Panc1 (cell line): ENCODE measurements around the gene SETX. TPM values are rescaled to one million over a fixed set of nuclear protein-coding genes. Genes with fewer than 3 reads are reported as not detected.

ENCODE experiments used
- ATAC-seq: fragments of 200-7000 bp; cut with Tn5 transposase; 2 replicates; pipeline ENCODE4 v1.9.1; 2020; ENCODE audit warnings: mild to moderate bottlenecking, moderate library complexity
- BruUV-seq: library from RNA; stranded (reverse); fragments of 400-500 nt; replicated peaks from 2 replicates; lab custom pipeline; 2021; lab: Mats Ljungman, UMichigan
- CTCF ChIA-PET: fragments of 300-600 bp; sonication (Branson Sonifier 250); formaldehyde crosslinking; loops from one replicate; lab custom pipeline; 2022; ENCODE audit warnings: antibody characterized with exemption; lab: Charles Lee
- POLR2A ChIA-PET: fragments of 300-600 bp; sonication (Branson Sonifier 250); formaldehyde crosslinking; loops from one replicate; lab custom pipeline; 2022; ENCODE audit warnings: antibody characterized with exemption; lab: Charles Lee
- DNase-seq: peaks from one replicate; pipeline ENCODE4 v3.0.0-alpha.2; 2010; ENCODE audit warnings: low read depth, low spot score
- H3K27ac ChIP-seq: 2 replicates; pipeline ENCODE4 v1.5.1; 2011; ENCODE audit warnings: mild to moderate bottlenecking, low read length, inconsistent platforms
- H3K27me3 ChIP-seq: fragments of 200-500 bp; sonication (Bioruptor generic); 2 replicates; pipeline ENCODE4 v1.6.0; 2014; ENCODE audit warnings: low read length, inconsistent platforms; ENCODE audit not compliant: control insufficient read depth, insufficient read depth
- H3K36me3 ChIP-seq: fragments of 200-500 bp; sonication (Bioruptor generic); 2 replicates; pipeline ENCODE4 v1.5.1; 2014; ENCODE audit warnings: inconsistent platforms, mild to moderate bottlenecking, low read length, moderate library complexity; ENCODE audit not compliant: control insufficient read depth, insufficient read depth
- H3K4me1 ChIP-seq: 2 replicates; pipeline ENCODE4 v1.5.1; 2011; ENCODE audit warnings: inconsistent platforms, mild to moderate bottlenecking, low read length, moderate library complexity; ENCODE audit not compliant: control insufficient read depth, insufficient read depth
- H3K4me3 ChIP-seq, 2 experiments: 2 replicates each; pipeline ENCODE4 v1.5.1; 2011 to 2012; ENCODE audit warnings: low read depth in 2 of 2, low read length in 2 of 2, mild to moderate bottlenecking in 2 of 2, inconsistent platforms in 1 of 2, moderate library complexity in 1 of 2
- H3K9me3 ChIP-seq: fragments of 200-500 bp; sonication (Bioruptor generic); 2 replicates; pipeline ENCODE4 v1.5.1; 2014; ENCODE audit warnings: low read depth, mild to moderate bottlenecking, inconsistent platforms, low read length, moderate library complexity; ENCODE audit not compliant: control insufficient read depth, insufficient read depth
- POLR2AphosphoS5 ChIP-seq: IDR thresholded peaks from 2 replicates; pipeline ENCODE4 v1.6.1; 2012; ENCODE audit warnings: mild to moderate bottlenecking, low read depth, low read length, moderate library complexity
- SIN3A ChIP-seq: IDR thresholded peaks from 2 replicates; pipeline ENCODE4 v1.6.1; 2012; ENCODE audit warnings: low read depth, mild to moderate bottlenecking, low read length, moderate library complexity, borderline replicate concordance; ENCODE audit not compliant: insufficient read depth
- TCF7L2 ChIP-seq: IDR thresholded peaks from 2 replicates; pipeline ENCODE4 v1.6.1; 2011; ENCODE audit warnings: mild to moderate bottlenecking, low read depth, low read length, inconsistent platforms
- in situ Hi-C: cut with HindIII; loops from 2 replicates; pipeline ENCODE4 v1.10.0; 2016; ENCODE audit warnings: low sequenced_read_pairs, low pct_unique_long_range_greater_than_20kb
- intact Hi-C: fragments of 100-400 bp; cut with micrococcal nuclease; formaldehyde crosslinking; loops from one replicate; pipeline ENCODE4 v1.10.0; 2022; ENCODE audit not compliant: unreplicated experiment
- total RNA-seq: library from RNA; stranded (reverse); gene quantifications from one replicate; pipeline ENCODE4 v1.2.1, GENCODE V29; 2021; ENCODE audit not compliant: unreplicated experiment
- TF ChIP-seq, protein P1 (sequence below), 2 experiments: IDR thresholded peaks; 2 replicates each; pipeline ENCODE4 v1.6.1; 2011 to 2012; ENCODE audit warnings: low read depth in 2 of 2, control low read depth in 1 of 2, low read length in 1 of 2, mild to moderate bottlenecking in 1 of 2, moderate library complexity in 1 of 2; ENCODE audit not compliant: insufficient read depth in 1 of 2
- TF ChIP-seq, protein P2 (sequence below): fragments of 450-650 bp; IDR thresholded peaks from 2 replicates; pipeline ENCODE4 v1.5.1; 2017; ENCODE audit warnings: mild to moderate bottlenecking

SETX gene
- total RNA-seq, 1 experiment from 2014 or later, result 28.1 TPM

DNA sequence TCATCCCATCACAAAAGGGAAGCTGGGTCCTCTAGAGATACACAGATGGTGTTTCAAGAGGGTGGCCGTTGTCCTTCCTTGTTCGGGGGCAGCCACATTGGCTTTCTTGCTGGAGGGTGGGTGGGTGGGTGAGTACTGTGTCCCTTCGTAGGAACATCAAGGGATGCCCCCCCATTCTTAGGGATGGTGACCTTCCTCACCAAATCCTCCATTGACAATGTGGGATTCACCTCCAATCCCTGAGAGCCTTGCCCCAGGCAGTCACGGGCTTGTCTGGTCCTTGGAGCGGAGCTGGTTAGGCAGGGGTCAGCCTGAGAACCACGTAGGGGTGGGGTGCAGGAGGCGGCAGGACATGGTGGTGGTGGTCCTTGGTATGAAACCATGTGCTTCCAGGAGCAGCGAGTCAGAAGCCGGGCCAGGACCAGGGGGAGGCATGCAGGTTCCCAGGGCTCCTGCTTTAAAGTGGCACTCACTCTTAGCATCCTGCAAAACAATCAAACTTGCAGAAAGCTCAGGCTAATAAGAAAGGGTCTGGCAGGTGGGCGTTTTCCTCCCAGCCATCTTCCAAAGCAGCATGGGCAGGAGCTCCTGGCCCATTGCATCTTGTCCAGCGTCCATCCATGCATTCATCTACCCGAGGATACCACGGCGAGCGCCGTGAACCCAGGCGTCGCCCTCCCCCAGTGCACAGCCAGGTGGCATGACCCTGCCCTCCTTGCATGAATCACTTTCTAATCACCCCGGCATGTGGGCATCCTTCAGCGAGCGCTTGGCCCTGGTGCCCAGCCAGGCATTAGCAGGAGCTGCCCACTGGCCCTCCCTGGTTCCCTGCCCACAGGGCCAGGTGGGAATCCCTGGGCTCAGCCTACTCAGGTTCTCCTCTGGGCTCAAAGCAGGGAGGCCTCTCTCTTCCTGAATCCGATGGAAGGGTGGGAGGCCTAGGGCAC lies 116.5 kb downstream of the SETX start:
- Histone ChIP-seq H3K36me3 (no peaks in the 10 kb centered on the region), H3K9me3 (no peaks in the 10 kb centered on the region), H3K27ac (no peak overlapping the region), H3K4me3 (no peak overlapping the region), H3K27me3 (no peaks in the 10 kb centered on the region), H3K4me1 (no peaks in the 10 kb centered on the region; the same call in 1 of the 2 replicates)
- ChIA-PET CTCF (interaction anchor here (0.6 kb wide), 1 partner anchor 10 kb away, joined by 5 read pairs; no protein-coding TSS in a partner anchor), POLR2A (interaction anchor here (0.6 kb wide), 1 partner anchor 73 kb away, joined by 9 read pairs; no protein-coding TSS in a partner anchor)
- no TSS peak for BruUV-seq
- no peak for TF ChIP-seq POLR2AphosphoS5
- no peak for TF ChIP-seq TCF7L2
- TF ChIP-seq, protein P1, sequence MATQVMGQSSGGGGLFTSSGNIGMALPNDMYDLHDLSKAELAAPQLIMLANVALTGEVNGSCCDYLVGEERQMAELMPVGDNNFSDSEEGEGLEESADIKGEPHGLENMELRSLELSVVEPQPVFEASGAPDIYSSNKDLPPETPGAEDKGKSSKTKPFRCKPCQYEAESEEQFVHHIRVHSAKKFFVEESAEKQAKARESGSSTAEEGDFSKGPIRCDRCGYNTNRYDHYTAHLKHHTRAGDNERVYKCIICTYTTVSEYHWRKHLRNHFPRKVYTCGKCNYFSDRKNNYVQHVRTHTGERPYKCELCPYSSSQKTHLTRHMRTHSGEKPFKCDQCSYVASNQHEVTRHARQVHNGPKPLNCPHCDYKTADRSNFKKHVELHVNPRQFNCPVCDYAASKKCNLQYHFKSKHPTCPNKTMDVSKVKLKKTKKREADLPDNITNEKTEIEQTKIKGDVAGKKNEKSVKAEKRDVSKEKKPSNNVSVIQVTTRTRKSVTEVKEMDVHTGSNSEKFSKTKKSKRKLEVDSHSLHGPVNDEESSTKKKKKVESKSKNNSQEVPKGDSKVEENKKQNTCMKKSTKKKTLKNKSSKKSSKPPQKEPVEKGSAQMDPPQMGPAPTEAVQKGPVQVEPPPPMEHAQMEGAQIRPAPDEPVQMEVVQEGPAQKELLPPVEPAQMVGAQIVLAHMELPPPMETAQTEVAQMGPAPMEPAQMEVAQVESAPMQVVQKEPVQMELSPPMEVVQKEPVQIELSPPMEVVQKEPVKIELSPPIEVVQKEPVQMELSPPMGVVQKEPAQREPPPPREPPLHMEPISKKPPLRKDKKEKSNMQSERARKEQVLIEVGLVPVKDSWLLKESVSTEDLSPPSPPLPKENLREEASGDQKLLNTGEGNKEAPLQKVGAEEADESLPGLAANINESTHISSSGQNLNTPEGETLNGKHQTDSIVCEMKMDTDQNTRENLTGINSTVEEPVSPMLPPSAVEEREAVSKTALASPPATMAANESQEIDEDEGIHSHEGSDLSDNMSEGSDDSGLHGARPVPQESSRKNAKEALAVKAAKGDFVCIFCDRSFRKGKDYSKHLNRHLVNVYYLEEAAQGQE (IDR thresholded peaks at IDR 0.05; ENCODE audit: insufficient read depth in 1 of 2, low read depth in 2 of 2, low read length in 1 of 2), result no peak
- no peak for TF ChIP-seq SIN3A
- TF ChIP-seq, protein P2, sequence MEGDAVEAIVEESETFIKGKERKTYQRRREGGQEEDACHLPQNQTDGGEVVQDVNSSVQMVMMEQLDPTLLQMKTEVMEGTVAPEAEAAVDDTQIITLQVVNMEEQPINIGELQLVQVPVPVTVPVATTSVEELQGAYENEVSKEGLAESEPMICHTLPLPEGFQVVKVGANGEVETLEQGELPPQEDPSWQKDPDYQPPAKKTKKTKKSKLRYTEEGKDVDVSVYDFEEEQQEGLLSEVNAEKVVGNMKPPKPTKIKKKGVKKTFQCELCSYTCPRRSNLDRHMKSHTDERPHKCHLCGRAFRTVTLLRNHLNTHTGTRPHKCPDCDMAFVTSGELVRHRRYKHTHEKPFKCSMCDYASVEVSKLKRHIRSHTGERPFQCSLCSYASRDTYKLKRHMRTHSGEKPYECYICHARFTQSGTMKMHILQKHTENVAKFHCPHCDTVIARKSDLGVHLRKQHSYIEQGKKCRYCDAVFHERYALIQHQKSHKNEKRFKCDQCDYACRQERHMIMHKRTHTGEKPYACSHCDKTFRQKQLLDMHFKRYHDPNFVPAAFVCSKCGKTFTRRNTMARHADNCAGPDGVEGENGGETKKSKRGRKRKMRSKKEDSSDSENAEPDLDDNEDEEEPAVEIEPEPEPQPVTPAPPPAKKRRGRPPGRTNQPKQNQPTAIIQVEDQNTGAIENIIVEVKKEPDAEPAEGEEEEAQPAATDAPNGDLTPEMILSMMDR, result no peak
- no peak for ATAC-seq
- DNase-seq, result no peak
- in situ Hi-C loops (no loop called here), intact Hi-C loops (loop anchor here (5.0 kb wide), 1 partner anchor 71 kb away; no protein-coding TSS in a partner anchor)

- Histone ChIP-seq H3K27ac (no peak overlapping the region), H3K9me3 (no peaks in the 10 kb centered on the region), H3K4me3 (no peak overlapping the region), H3K4me1 (no peaks in the 10 kb centered on the region; the same call in 1 of the 2 replicates), H3K36me3 (no peaks in the 10 kb centered on the region), H3K27me3 (no peaks in the 10 kb centered on the region)
- BruUV-seq, result no TSS peak
- ATAC-seq (no peak), DNase-seq (no peak)
- ChIA-PET POLR2A (no interaction called here), CTCF (interaction anchor here (1.8 kb wide), 1 partner anchor 67 kb away, joined by 15 read pairs; no protein-coding TSS in a partner anchor)
- intact Hi-C loops, result loop anchor here (5.0 kb wide), 1 partner anchor 70 kb away; no protein-coding TSS in a partner anchor
- no peak for TF ChIP-seq SIN3A
- in situ Hi-C loops, result no loop called here
Observed at GRCh38 chr9:132237481-132237880, 117.3 kb downstream of the SETX start.
